ENCODE measurements around the gene PDSS2.

DNA sequence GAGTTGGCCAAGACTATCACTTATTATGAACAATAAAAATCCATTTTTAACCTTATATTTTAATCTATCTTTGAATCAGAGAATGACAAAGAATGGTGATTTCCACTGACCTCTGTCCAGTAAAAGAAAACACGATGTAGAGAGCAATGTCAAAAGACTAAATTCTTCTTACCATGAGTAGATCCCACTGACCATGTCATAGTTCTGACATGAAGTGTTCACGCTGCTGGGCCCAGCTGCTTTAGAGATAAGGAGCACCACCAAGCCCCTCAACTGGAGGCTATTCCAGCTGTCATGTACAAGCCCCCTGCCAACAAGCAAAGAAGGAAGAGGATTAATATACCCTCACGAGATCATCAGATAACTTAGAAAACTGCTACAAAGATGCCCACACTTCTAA is 125.3 kb downstream of the PDSS2 start:
- TF ChIP-seq, protein P1, sequence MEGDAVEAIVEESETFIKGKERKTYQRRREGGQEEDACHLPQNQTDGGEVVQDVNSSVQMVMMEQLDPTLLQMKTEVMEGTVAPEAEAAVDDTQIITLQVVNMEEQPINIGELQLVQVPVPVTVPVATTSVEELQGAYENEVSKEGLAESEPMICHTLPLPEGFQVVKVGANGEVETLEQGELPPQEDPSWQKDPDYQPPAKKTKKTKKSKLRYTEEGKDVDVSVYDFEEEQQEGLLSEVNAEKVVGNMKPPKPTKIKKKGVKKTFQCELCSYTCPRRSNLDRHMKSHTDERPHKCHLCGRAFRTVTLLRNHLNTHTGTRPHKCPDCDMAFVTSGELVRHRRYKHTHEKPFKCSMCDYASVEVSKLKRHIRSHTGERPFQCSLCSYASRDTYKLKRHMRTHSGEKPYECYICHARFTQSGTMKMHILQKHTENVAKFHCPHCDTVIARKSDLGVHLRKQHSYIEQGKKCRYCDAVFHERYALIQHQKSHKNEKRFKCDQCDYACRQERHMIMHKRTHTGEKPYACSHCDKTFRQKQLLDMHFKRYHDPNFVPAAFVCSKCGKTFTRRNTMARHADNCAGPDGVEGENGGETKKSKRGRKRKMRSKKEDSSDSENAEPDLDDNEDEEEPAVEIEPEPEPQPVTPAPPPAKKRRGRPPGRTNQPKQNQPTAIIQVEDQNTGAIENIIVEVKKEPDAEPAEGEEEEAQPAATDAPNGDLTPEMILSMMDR (IDR thresholded peaks at IDR 0.05; ENCODE audit: borderline replicate concordance, extremely low read depth, low read length, poor library complexity, severe bottlenecking): no peak
- TF ChIP-seq EZH2 (IDR thresholded peaks at IDR 0.05; ENCODE audit: borderline replicate concordance, low read depth, low read length, severe bottlenecking): no peak
